Coronary artery (tissue), 2 donors: ENCODE measurements around the gene RELL2.

ENCODE experiments used
- DNase-seq: peaks from one replicate; pipeline ENCODE4 v3.0.0-alpha.2; 2017; ENCODE audit warnings: low spot score
- H3K27ac ChIP-seq, 2 donors: fragments of 200-600 bp; sonication (generic); one replicate each; pipeline ENCODE4 v1.5.1; 2016 to 2019
- H3K4me3 ChIP-seq: fragments of 200-600 bp; sonication (generic); 2 replicates; pipeline ENCODE4 v1.5.1; 2016; ENCODE audit warnings: mild to moderate bottlenecking, moderate library complexity
- CTCF ChIP-seq: fragments of 200-600 bp; sonication (generic); IDR thresholded peaks from one replicate; pipeline ENCODE4 v1.5.1; 2019; ENCODE audit warnings: antibody characterized with exemption

RELL2 gene

GRCh38 chr5:141647851-141648250 lies 11.1 kb downstream of the RELL2 start:
- no peak for TF ChIP-seq CTCF
- no peak overlapping the region for H3K27ac ChIP-seq
- no peak overlapping the region for H3K4me3 ChIP-seq
- DNase-seq: no peak

GRCh38 chr5:141649056-141649688 lies 12.4 kb downstream of the RELL2 start:
- no peak for TF ChIP-seq CTCF
- H3K27ac ChIP-seq: no peak overlapping the region
- H3K4me3 ChIP-seq: no peak overlapping the region
- no peak for DNase-seq

GRCh38 chr5:141649972-141650371 lies 13.2 kb downstream of the RELL2 start:
- no peak overlapping the region for H3K27ac ChIP-seq
- no peak for TF ChIP-seq CTCF
- no peak for DNase-seq
- peak overlapping the region; percentile 85 for H3K4me3 ChIP-seq

- peak; percentile 95 for DNase-seq
- H3K27ac ChIP-seq: peak within 1 kb of the TSS in 1 of 2 donors; percentile 81
- no peak for TF ChIP-seq CTCF
- peak within 1 kb of the TSS; percentile 85 for H3K4me3 ChIP-seq
Observed at GRCh38 chr5:141650851-141651727, 14.3 kb downstream of the RELL2 start, which contains the start of gene FCHSD1. Gene FCHSD1, minus strand, starts transcription at chr5:141651418. Its CDS starts 50 bp downstream, at chr5:141651368.

GRCh38 chr5:141651728-141652105 lies 14.9 kb downstream of the RELL2 start:
- TF ChIP-seq CTCF: no peak
- no peak for DNase-seq

GRCh38 chr5:141654298-141654697 lies 17.5 kb downstream of the RELL2 start:
- Histone ChIP-seq H3K27ac (no peak overlapping the region), H3K4me3 (no peak overlapping the region)
- TF ChIP-seq CTCF: no peak
- no peak for DNase-seq

More at GRCh38 chr5:141651728-141652105, 14.9 kb downstream of the RELL2 start:
- Histone ChIP-seq H3K4me3 (peak overlapping the region; percentile 85), H3K27ac (peak overlapping the region in 1 of 2 donors; percentile 81)
